SJCRH30 (cell line): Measurements from ENCODE around the gene CECR2. TPM values are rescaled to one million over a fixed set of nuclear protein-coding genes. Genes with fewer than 3 reads are reported as not detected.

Experiments used
- total RNA-seq: library from RNA; depleted of rRNA; stranded (reverse); fragments of >200 nt; shearing (Covaris generic); gene quantifications from 2 replicates; pipeline ENCODE4 v1.2.3, GENCODE V29; 2014; rRNA removed

The CECR2 gene
- total RNA-seq, 1 experiment from 2014 or later: 19.1 TPM

Other genes with a start within 250 kb of the CECR2 start
- 1.8 and 1.9 TPM in 2 replicates for gene TMEM121B, start 248.1 kb upstream of the CECR2 start, total RNA-seq
- 48.3 and 48.7 TPM in 2 replicates for gene HDHD5, start 210.2 kb upstream of the CECR2 start, total RNA-seq
- 0.10 and 0.28 TPM in 2 replicates for gene ADA2, start 150.0 kb upstream of the CECR2 start, total RNA-seq
- gene SLC25A18, start 194.0 kb downstream of the CECR2 start, total RNA-seq: 0.43 and 0.67 TPM in 2 replicates